GM23338 (cell line): ENCODE measurements around the gene OR2AG2. TPM values are rescaled to one million over a fixed set of nuclear protein-coding genes. Genes with fewer than 3 reads are reported as not detected.

Source experiments
- ATAC-seq: fragments of 200-7000 bp; cut with Tn5 transposase; 3 replicates; pipeline ENCODE4 v1.9.1; 2020
- DNase-seq: peaks from one replicate; pipeline ENCODE4 v3.0.0-alpha.2; 2015; ENCODE audit warnings: low spot score
- H2AFZ ChIP-seq: fragments of 200-600 bp; sonication (generic); 2 replicates; pipeline ENCODE4 v1.8.0; 2016; ENCODE audit warnings: antibody characterized with exemption, mild to moderate bottlenecking, moderate library complexity
- H3F3A ChIP-seq: fragments of 200-600 bp; sonication (generic); replicated peaks from 2 replicates; pipeline ENCODE4 v1.8.0; 2017; ENCODE audit warnings: antibody characterized with exemption, mixed run types, low read depth
- H3K27ac ChIP-seq: fragments of 200-600 bp; sonication (generic); 2 replicates; pipeline ENCODE4 v1.6.1; 2016; ENCODE audit warnings: low read depth
- H3K27me3 ChIP-seq: fragments of 200-600 bp; sonication (generic); 2 replicates; pipeline ENCODE4 v1.8.0; 2016; ENCODE audit warnings: mild to moderate bottlenecking, mixed run types, moderate library complexity; ENCODE audit not compliant: insufficient read depth
- H3K36me3 ChIP-seq: fragments of 200-600 bp; sonication (generic); 2 replicates; pipeline ENCODE4 v1.8.0; 2016; ENCODE audit warnings: mild to moderate bottlenecking; ENCODE audit not compliant: insufficient read depth
- H3K4me1 ChIP-seq: fragments of 200-600 bp; sonication (generic); 2 replicates; pipeline ENCODE4 v1.8.0; 2016; ENCODE audit warnings: mild to moderate bottlenecking, moderate library complexity; ENCODE audit not compliant: insufficient read depth
- H3K4me2 ChIP-seq: fragments of 200-600 bp; sonication (generic); 2 replicates; pipeline ENCODE4 v1.7.1; 2017; ENCODE audit warnings: mixed run types
- H3K4me3 ChIP-seq: fragments of 200-600 bp; sonication (generic); 2 replicates; pipeline ENCODE4 v1.6.1; 2016; ENCODE audit warnings: mixed run types
- H3K79me2 ChIP-seq: fragments of 200-600 bp; sonication (generic); replicated peaks from 2 replicates; pipeline ENCODE4 v1.8.0; 2017; ENCODE audit warnings: mild to moderate bottlenecking; ENCODE audit not compliant: insufficient read depth
- H3K9me2 ChIP-seq: fragments of 200-600 bp; sonication (generic); 2 replicates; pipeline ENCODE4 v1.8.0; 2017; ENCODE audit not compliant: insufficient read depth
- H4K20me1 ChIP-seq: fragments of 200-600 bp; sonication (generic); replicated peaks from 2 replicates; pipeline ENCODE4 v1.8.0; 2017; ENCODE audit warnings: mild to moderate bottlenecking; ENCODE audit not compliant: insufficient read depth
- H3K27ac Mint-ChIP-seq: 2 replicates; pipeline ENCODE4 v1.8.0; 2020; ENCODE audit warnings: inconsistent platforms, mild to moderate bottlenecking, moderate library complexity, mixed read lengths
- H3K27me3 Mint-ChIP-seq: 3 replicates; pipeline ENCODE4 v1.8.0; 2022; ENCODE audit warnings: low read depth, mild to moderate bottlenecking, moderate library complexity, mixed read lengths, inconsistent platforms; ENCODE audit not compliant: insufficient read depth, poor library complexity
- H3K36me3 Mint-ChIP-seq: 3 replicates; pipeline ENCODE4 v1.8.0; 2021; ENCODE audit warnings: low read depth, mild to moderate bottlenecking, inconsistent platforms, moderate library complexity, mixed read lengths
- H3K4me1 Mint-ChIP-seq: 3 replicates; pipeline ENCODE4 v1.8.0; 2020; ENCODE audit warnings: mild to moderate bottlenecking, inconsistent platforms, mixed read lengths
- H3K4me3 Mint-ChIP-seq: 3 replicates; pipeline ENCODE4 v1.8.0; 2021; ENCODE audit warnings: moderate library complexity, mild to moderate bottlenecking, inconsistent platforms, mixed read lengths
- H3K9me3 Mint-ChIP-seq: 3 replicates; pipeline ENCODE4 v1.8.0; 2020; ENCODE audit warnings: moderate library complexity, mild to moderate bottlenecking, inconsistent platforms, mixed read lengths
- CREB1 ChIP-seq: fragments of 250-450 bp; sonication (Bioruptor Pico); IDR thresholded peaks from 2 replicates; pipeline ENCODE4 v1.5.0; 2020; ENCODE audit warnings: low read depth, mild to moderate bottlenecking, moderate library complexity
- EZH2 ChIP-seq: fragments of 200-600 bp; sonication (generic); IDR thresholded peaks from one replicate; pipeline ENCODE4 v1.8.0; 2017; ENCODE audit warnings: antibody characterized with exemption, mild to moderate bottlenecking, low read depth; ENCODE audit not compliant: unreplicated experiment
- JUNB ChIP-seq: IDR thresholded peaks from one replicate; pipeline ENCODE4 v1.6.1; 2016; ENCODE audit warnings: antibody characterized with exemption; ENCODE audit not compliant: unreplicated experiment
- NANOG ChIP-seq: IDR thresholded peaks from 2 replicates; pipeline ENCODE4 v1.6.1; 2016; ENCODE audit warnings: antibody characterized with exemption, borderline replicate concordance
- POLR2AphosphoS5 ChIP-seq: IDR thresholded peaks from 2 replicates; pipeline ENCODE4 v1.6.1; 2016; ENCODE audit warnings: antibody characterized with exemption, low read depth
- STAT1 ChIP-seq: IDR thresholded peaks from one replicate; pipeline ENCODE4 v1.6.1; 2016; ENCODE audit warnings: antibody characterized with exemption; ENCODE audit not compliant: unreplicated experiment
- ZNF114 ChIP-seq: fragments of 250-450 bp; sonication (Bioruptor Pico); IDR thresholded peaks from 2 replicates; pipeline ENCODE4 v1.5.0; 2020; ENCODE audit warnings: mild to moderate bottlenecking, moderate library complexity
- ZNF331 ChIP-seq: fragments of 250-450 bp; sonication (Bioruptor Pico); IDR thresholded peaks from 2 replicates; pipeline ENCODE4 v1.5.0; 2020; ENCODE audit warnings: low read depth, mild to moderate bottlenecking, moderate library complexity
- polyA plus RNA-seq: library from polyadenylated mRNA; unstranded; fragments of >200 nt; fragmentation: Nextera tagmentation; extraction: Ambion mirVana; gene quantifications from 2 replicates; pipeline ENCODE4 v1.2.1, GENCODE V29; 2016
- total RNA-seq: library from RNA; depleted of rRNA; stranded (reverse); fragments of >200 nt; shearing (Covaris generic); gene quantifications from 2 replicates; pipeline ENCODE4 v1.2.3, GENCODE V29; 2014
- TF ChIP-seq, protein P1 (sequence below): IDR thresholded peaks from one replicate; pipeline ENCODE4 v1.6.1; 2018; ENCODE audit warnings: antibody characterized with exemption; ENCODE audit not compliant: unreplicated experiment
- TF ChIP-seq, protein P2 (sequence below): IDR thresholded peaks from 2 replicates; pipeline ENCODE4 v1.6.1; 2016; ENCODE audit warnings: antibody characterized with exemption
- TF ChIP-seq, protein P3 (sequence below), 2 experiments: fragments of 200-600 bp in 1 of 2; sonication (generic) in 1 of 2; conservative IDR thresholded peaks; 2 replicates each; pipeline versions ENCODE4 v1.5.1 to v1.6.1; 2016 to 2017; ENCODE audit warnings: antibody characterized with exemption in 2 of 2, low read depth in 2 of 2, mild to moderate bottlenecking in 2 of 2, moderate library complexity in 1 of 2

Gene OR2AG2
- total and polyA plus RNA-seq, 2 experiments from 2014 or later, result 0.11 to 0.45 TPM

DNA sequence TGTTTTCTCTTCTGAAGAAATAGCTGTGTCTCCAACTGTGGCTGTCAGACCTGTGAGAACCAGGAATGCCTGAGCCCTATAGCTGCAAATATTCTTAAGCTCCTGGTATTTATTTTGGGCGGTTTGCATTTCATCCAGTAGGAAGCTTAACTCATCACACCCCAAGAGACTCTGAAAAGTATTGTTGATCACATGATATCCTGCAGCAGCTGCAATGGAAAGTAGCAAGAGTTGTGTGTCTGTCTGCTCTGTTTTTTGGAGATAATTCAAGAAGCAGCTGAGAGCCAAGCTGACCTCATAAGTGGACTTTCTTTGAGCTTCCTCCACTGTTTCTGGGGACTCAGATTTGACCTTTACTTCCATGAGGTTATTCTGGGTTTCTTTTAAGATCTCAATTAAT lies 52.2 kb downstream of the OR2AG2 start:
- H3K79me2 ChIP-seq, result no peaks in the 10 kb centered on the region
- no peaks in the 10 kb centered on the region for H3K4me1 ChIP-seq
- H3K36me3 ChIP-seq, result no peaks in the 10 kb centered on the region; the same call in 1 of the 2 replicates
- TF ChIP-seq STAT1, result no peak
- no peak for TF ChIP-seq ZNF331 (CRISPR knock-in tag)
- TF ChIP-seq, protein P1, sequence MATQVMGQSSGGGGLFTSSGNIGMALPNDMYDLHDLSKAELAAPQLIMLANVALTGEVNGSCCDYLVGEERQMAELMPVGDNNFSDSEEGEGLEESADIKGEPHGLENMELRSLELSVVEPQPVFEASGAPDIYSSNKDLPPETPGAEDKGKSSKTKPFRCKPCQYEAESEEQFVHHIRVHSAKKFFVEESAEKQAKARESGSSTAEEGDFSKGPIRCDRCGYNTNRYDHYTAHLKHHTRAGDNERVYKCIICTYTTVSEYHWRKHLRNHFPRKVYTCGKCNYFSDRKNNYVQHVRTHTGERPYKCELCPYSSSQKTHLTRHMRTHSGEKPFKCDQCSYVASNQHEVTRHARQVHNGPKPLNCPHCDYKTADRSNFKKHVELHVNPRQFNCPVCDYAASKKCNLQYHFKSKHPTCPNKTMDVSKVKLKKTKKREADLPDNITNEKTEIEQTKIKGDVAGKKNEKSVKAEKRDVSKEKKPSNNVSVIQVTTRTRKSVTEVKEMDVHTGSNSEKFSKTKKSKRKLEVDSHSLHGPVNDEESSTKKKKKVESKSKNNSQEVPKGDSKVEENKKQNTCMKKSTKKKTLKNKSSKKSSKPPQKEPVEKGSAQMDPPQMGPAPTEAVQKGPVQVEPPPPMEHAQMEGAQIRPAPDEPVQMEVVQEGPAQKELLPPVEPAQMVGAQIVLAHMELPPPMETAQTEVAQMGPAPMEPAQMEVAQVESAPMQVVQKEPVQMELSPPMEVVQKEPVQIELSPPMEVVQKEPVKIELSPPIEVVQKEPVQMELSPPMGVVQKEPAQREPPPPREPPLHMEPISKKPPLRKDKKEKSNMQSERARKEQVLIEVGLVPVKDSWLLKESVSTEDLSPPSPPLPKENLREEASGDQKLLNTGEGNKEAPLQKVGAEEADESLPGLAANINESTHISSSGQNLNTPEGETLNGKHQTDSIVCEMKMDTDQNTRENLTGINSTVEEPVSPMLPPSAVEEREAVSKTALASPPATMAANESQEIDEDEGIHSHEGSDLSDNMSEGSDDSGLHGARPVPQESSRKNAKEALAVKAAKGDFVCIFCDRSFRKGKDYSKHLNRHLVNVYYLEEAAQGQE, result no peak
- no peak for TF ChIP-seq ZNF114 (CRISPR knock-in tag)
- no peak for TF ChIP-seq JUNB
- H3K36me3 Mint-ChIP-seq, result no peaks in the 10 kb centered on the region
- no peak for ATAC-seq
- H3K27me3 Mint-ChIP-seq, result peaks cover 4% of the 10 kb centered on the region
- no peak overlapping the region for H3K27ac Mint-ChIP-seq
- H3K4me2 ChIP-seq, result no peak overlapping the region
- no peak overlapping the region for H2AFZ ChIP-seq
- no peaks in the 10 kb centered on the region for H3K27me3 ChIP-seq
- no peak overlapping the region for H3K4me3 Mint-ChIP-seq
- H3F3A ChIP-seq, result no peaks in the 10 kb centered on the region
- H3K9me2 ChIP-seq, result peaks cover 7% of the 10 kb centered on the region; the same call in 1 of the 2 replicates
- no peaks in the 10 kb centered on the region for H3K4me1 Mint-ChIP-seq
- peaks cover 9% of the 10 kb centered on the region; the same call in 2 of the 3 replicates for H3K9me3 Mint-ChIP-seq
- H3K4me3 ChIP-seq, result no peak overlapping the region
- H3K27ac ChIP-seq, result no peak overlapping the region
- DNase-seq, result no peak
- no peaks in the 10 kb centered on the region for H4K20me1 ChIP-seq

DNA sequence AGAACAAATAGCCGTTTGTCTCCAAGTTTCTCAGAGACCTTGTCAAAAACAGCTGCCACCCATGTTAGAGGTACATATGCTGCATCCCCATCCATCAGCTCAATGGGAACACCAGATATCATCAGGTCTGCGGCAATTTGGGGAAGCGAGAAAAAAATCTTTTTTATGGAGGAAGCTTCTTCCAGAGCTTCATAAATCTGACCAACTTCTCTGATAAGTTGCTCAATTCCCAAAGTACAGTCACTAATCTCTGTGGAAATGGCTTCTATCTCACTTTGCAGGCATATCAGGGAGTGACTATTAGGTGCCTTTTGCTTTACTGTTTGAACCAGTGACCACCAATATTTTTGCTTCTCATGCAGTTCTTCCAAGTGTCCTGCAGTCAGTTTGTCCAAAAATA lies 54.4 kb downstream of the OR2AG2 start:
- DNase-seq (no peak), ATAC-seq (no peak)
- no peak overlapping the region for H3K4me3 ChIP-seq
- no peak overlapping the region for H3K4me3 Mint-ChIP-seq
- H3K4me2 ChIP-seq, result no peak overlapping the region
- no peak overlapping the region for H2AFZ ChIP-seq
- H3K9me2 ChIP-seq, result peaks cover 7% of the 10 kb centered on the region; the same call in 1 of the 2 replicates
- H3K27me3 ChIP-seq, result no peaks in the 10 kb centered on the region
- no peak overlapping the region for H3K27ac Mint-ChIP-seq
- peaks cover 4% of the 10 kb centered on the region for H3K27me3 Mint-ChIP-seq
- H3K79me2 ChIP-seq, result no peaks in the 10 kb centered on the region
- no peaks in the 10 kb centered on the region for H3F3A ChIP-seq
- H3K36me3 Mint-ChIP-seq, result peaks cover 1% of the 10 kb centered on the region; the same call in 2 of the 3 replicates
- no peak overlapping the region for H3K27ac ChIP-seq
- H3K4me1 ChIP-seq, result no peaks in the 10 kb centered on the region
- H4K20me1 ChIP-seq, result no peaks in the 10 kb centered on the region
- H3K9me3 Mint-ChIP-seq, result peaks cover 16% of the 10 kb centered on the region
- no peaks in the 10 kb centered on the region; the same call in 1 of the 2 replicates for H3K36me3 ChIP-seq
- H3K4me1 Mint-ChIP-seq, result no peaks in the 10 kb centered on the region
- TF ChIP-seq, protein P2, sequence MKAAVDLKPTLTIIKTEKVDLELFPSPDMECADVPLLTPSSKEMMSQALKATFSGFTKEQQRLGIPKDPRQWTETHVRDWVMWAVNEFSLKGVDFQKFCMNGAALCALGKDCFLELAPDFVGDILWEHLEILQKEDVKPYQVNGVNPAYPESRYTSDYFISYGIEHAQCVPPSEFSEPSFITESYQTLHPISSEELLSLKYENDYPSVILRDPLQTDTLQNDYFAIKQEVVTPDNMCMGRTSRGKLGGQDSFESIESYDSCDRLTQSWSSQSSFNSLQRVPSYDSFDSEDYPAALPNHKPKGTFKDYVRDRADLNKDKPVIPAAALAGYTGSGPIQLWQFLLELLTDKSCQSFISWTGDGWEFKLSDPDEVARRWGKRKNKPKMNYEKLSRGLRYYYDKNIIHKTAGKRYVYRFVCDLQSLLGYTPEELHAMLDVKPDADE, result no peak
- TF ChIP-seq ZNF114 (CRISPR knock-in tag), result no peak
- no peak for TF ChIP-seq EZH2
- TF ChIP-seq, protein P3, sequence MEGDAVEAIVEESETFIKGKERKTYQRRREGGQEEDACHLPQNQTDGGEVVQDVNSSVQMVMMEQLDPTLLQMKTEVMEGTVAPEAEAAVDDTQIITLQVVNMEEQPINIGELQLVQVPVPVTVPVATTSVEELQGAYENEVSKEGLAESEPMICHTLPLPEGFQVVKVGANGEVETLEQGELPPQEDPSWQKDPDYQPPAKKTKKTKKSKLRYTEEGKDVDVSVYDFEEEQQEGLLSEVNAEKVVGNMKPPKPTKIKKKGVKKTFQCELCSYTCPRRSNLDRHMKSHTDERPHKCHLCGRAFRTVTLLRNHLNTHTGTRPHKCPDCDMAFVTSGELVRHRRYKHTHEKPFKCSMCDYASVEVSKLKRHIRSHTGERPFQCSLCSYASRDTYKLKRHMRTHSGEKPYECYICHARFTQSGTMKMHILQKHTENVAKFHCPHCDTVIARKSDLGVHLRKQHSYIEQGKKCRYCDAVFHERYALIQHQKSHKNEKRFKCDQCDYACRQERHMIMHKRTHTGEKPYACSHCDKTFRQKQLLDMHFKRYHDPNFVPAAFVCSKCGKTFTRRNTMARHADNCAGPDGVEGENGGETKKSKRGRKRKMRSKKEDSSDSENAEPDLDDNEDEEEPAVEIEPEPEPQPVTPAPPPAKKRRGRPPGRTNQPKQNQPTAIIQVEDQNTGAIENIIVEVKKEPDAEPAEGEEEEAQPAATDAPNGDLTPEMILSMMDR (conservative IDR thresholded peaks at IDR 0.05; ENCODE audit: low read depth in 2 of 2), result no peak
- no peak for TF ChIP-seq JUNB
- TF ChIP-seq POLR2AphosphoS5, result no peak
- no peak for TF ChIP-seq NANOG
- TF ChIP-seq CREB1 (CRISPR knock-in tag), result no peak
- TF ChIP-seq STAT1, result no peak
- TF ChIP-seq, protein P1, result no peak
